IMR-90 (cell line): ENCODE data around the gene RAPGEF1. TPM values are rescaled to one million over a fixed set of nuclear protein-coding genes. Genes with fewer than 3 reads are reported as not detected.

Source experiments
- ATAC-seq: fragments of 200-7000 bp; cut with Tn5 transposase; 2 replicates; pipeline ENCODE4 v1.9.1; 2020; ENCODE audit warnings: low read depth, mild to moderate bottlenecking, moderate library complexity
- BruUV-seq: library from RNA; stranded (reverse); fragments of 400-500 nt; replicated peaks from 2 replicates; lab custom pipeline; 2021; lab: Mats Ljungman, UMichigan
- CTCF ChIA-PET: fragments of 300-600 bp; formaldehyde crosslinking; extraction: SDS; loops from one replicate; lab custom pipeline; 2021; ENCODE audit warnings: antibody characterized with exemption; lab: Yijun Ruan, JAX
- POLR2A ChIA-PET: fragments of 300-600 bp; sonication (Branson Sonifier 250); formaldehyde crosslinking; loops from one replicate; lab custom pipeline; 2022; ENCODE audit warnings: antibody characterized with exemption; ENCODE audit not compliant: unreplicated experiment; lab: Charles Lee
- DNase-seq: peaks from one replicate; pipeline ENCODE4 v3.0.0; 2013
- H2AFZ ChIP-seq: replicated peaks from 2 replicates; pipeline ENCODE3; 2013; ENCODE audit warnings: low read length, mild to moderate bottlenecking; ENCODE audit not compliant: poor library complexity
- H2AK5ac ChIP-seq: 2 replicates; pipeline ENCODE4 v1.6.1; 2013; ENCODE audit warnings: low read depth, low read length, inconsistent platforms
- H2AK9ac ChIP-seq: replicated peaks from 2 replicates; pipeline ENCODE3; 2013; ENCODE audit warnings: mild to moderate bottlenecking, low read depth, low read length, moderate library complexity; ENCODE audit not compliant: poor library complexity
- H2BK120ac ChIP-seq: 2 replicates; pipeline ENCODE4 v1.6.1; 2013; ENCODE audit warnings: low read depth, low read length, inconsistent platforms
- H2BK15ac ChIP-seq: 3 replicates; pipeline ENCODE4 v1.6.1; 2013; ENCODE audit warnings: low read depth, low read length, inconsistent platforms
- H2BK20ac ChIP-seq: 2 replicates; pipeline ENCODE4 v1.6.1; 2013; ENCODE audit warnings: low read depth, mild to moderate bottlenecking, inconsistent platforms, low read length, moderate library complexity
- H2BK5ac ChIP-seq: 2 replicates; pipeline ENCODE4 v1.6.1; 2013; ENCODE audit warnings: mild to moderate bottlenecking, low read depth, low read length, inconsistent platforms; ENCODE audit not compliant: poor library complexity, severe bottlenecking
- H3K14ac ChIP-seq: replicated peaks from 2 replicates; pipeline ENCODE4 v1.6.1; 2013; ENCODE audit warnings: low read depth, low read length, inconsistent platforms
- H3K18ac ChIP-seq: 2 replicates; pipeline ENCODE4 v1.6.1; 2013; ENCODE audit warnings: low read depth, low read length, control low read depth
- H3K23ac ChIP-seq: 2 replicates; pipeline ENCODE4 v1.6.1; 2013; ENCODE audit warnings: low read depth, low read length, inconsistent platforms
- H3K27ac ChIP-seq: 2 replicates; pipeline ENCODE4 v1.5.1; 2013; ENCODE audit warnings: mild to moderate bottlenecking, control low read depth, low read length; ENCODE audit not compliant: insufficient read depth
- H3K27me3 ChIP-seq: 2 replicates; pipeline ENCODE4 v1.6.1; 2013; ENCODE audit warnings: low read length; ENCODE audit not compliant: control insufficient read depth, insufficient read depth
- H3K36me3 ChIP-seq: 2 replicates; pipeline ENCODE4 v1.6.1; 2013; ENCODE audit warnings: low read length, mixed read lengths; ENCODE audit not compliant: control insufficient read depth, insufficient read depth
- H3K4ac ChIP-seq: 2 replicates; pipeline ENCODE4 v1.6.1; 2013; ENCODE audit warnings: low read depth, low read length, inconsistent platforms
- H3K4me1 ChIP-seq: 2 replicates; pipeline ENCODE4 v1.6.1; 2013; ENCODE audit warnings: low read length, mixed read lengths; ENCODE audit not compliant: control insufficient read depth, insufficient read depth
- H3K4me2 ChIP-seq: 2 replicates; pipeline ENCODE4 v1.6.1; 2013; ENCODE audit warnings: low read depth, mild to moderate bottlenecking, control low read depth, low read length, moderate library complexity
- H3K4me3 ChIP-seq: 2 replicates; pipeline ENCODE4 v1.5.1; 2013; ENCODE audit warnings: low read depth, mild to moderate bottlenecking, control low read depth, low read length, moderate library complexity; ENCODE audit not compliant: insufficient read depth
- H3K56ac ChIP-seq: 2 replicates; pipeline ENCODE4 v1.6.1; 2013; ENCODE audit warnings: low read length, inconsistent platforms; ENCODE audit not compliant: insufficient read depth; ENCODE audit errors: extremely low read depth
- H3K79me1 ChIP-seq, 2 experiments: 2 replicates each; pipeline ENCODE4 v1.6.1; 2013; ENCODE audit warnings: low read length in 2 of 2, inconsistent platforms in 1 of 2, low read depth in 1 of 2
- H3K9ac ChIP-seq: 2 replicates; pipeline ENCODE4 v1.6.1; 2013; ENCODE audit warnings: low read depth, low read length, control low read depth
- H3K9me1 ChIP-seq: 2 replicates; pipeline ENCODE4 v1.6.1; 2013; ENCODE audit warnings: low read length, inconsistent platforms; ENCODE audit not compliant: insufficient read depth
- H3K9me3 ChIP-seq: 2 replicates; pipeline ENCODE4 v1.6.1; 2013; ENCODE audit warnings: low read length; ENCODE audit not compliant: control insufficient read depth, insufficient read depth
- H4K20me1 ChIP-seq: 2 replicates; pipeline ENCODE4 v1.6.1; 2013; ENCODE audit warnings: low read length, inconsistent platforms; ENCODE audit not compliant: insufficient read depth
- H4K5ac ChIP-seq: 2 replicates; pipeline ENCODE4 v1.6.1; 2013; ENCODE audit warnings: mild to moderate bottlenecking, low read depth, low read length, control low read depth
- H4K8ac ChIP-seq, 2 experiments: 2 replicates each; pipeline ENCODE4 v1.6.1; 2013; ENCODE audit warnings: low read depth in 2 of 2, low read length in 2 of 2, control low read depth in 1 of 2, inconsistent platforms in 1 of 2
- H4K91ac ChIP-seq: 2 replicates; pipeline ENCODE4 v1.6.1; 2013; ENCODE audit warnings: low read depth, low read length, inconsistent platforms; ENCODE audit not compliant: insufficient read depth
- NFE2L2 ChIP-seq: fragments of 150-350 bp; IDR thresholded peaks from 2 replicates; pipeline ENCODE4 v1.6.1; 2016; ENCODE audit warnings: low read depth, mild to moderate bottlenecking, low read length
- WGBS, 2 experiments: methylation state at CpG; one replicate each; pipeline versions ENCODE4 v1.1.5 to v1.1.7; 2013; ENCODE audit warnings: missing lambda C conversion rate in 2 of 2; ENCODE audit not compliant: insufficient read length in 1 of 2; ENCODE audit errors: extremely low coverage in 2 of 2; 5-methylcytosine and 5-hydroxymethylcytosine counted together
- dilution Hi-C: fragments of 300-500 bp; cut with HindIII; formaldehyde crosslinking; loops from one replicate; pipeline ENCODE4 v1.14.3; 2018; ENCODE audit warnings: low sequenced_read_pairs; ENCODE audit not compliant: unreplicated experiment
- in situ Hi-C: fragments of 300-500 bp; cut with MboI; formaldehyde crosslinking; loops from 3 replicates; pipeline ENCODE4 v1.14.3; 2019; ENCODE audit warnings: low sequenced_read_pairs, inconsistent platforms, mixed read lengths
- intact Hi-C: fragments of 100-400 bp; cut with micrococcal nuclease; formaldehyde crosslinking; loops from 2 replicates; pipeline ENCODE4 v1.10.0; 2022
- polyA plus RNA-seq, 3 experiments: library from polyadenylated mRNA; depleted of rRNA; stranded (reverse); fragments of >200 nt; gene quantifications; 2 replicates each; pipeline ENCODE4 v1.2.3, GENCODE V29; 2012; ENCODE audit warnings: low replicate concordance in 1 of 3
- total RNA-seq: library from RNA; depleted of rRNA; stranded (reverse); fragments of >200 nt; gene quantifications from 2 replicates; pipeline ENCODE4 v1.2.3, GENCODE V29; 2012

RAPGEF1 gene
- total and polyA plus RNA-seq, 2 of the 4 experiments (the other 2 are of a cell fraction) = 13.1 to 22.3 TPM

GRCh38 chr9:131566158-131566557, 173.7 kb downstream of the RAPGEF1 start:
- H4K5ac ChIP-seq = no peak overlapping the region
- no peaks in the 10 kb centered on the region for H3K4me1 ChIP-seq
- no peak overlapping the region for H2AFZ ChIP-seq
- DNase-seq (no peak), ATAC-seq (no peak)
- WGBS, 2 experiments = no CpG with 5 or more reads among the region's 3 CpGs
- no peak overlapping the region for H3K27ac ChIP-seq
- in situ Hi-C loops (no loop called here), dilution Hi-C loops (no loop called here), intact Hi-C loops (no loop called here)
- BruUV-seq = no TSS peak
- H2BK120ac ChIP-seq = no peak overlapping the region
- H4K91ac ChIP-seq = no peak overlapping the region
- H3K23ac ChIP-seq = no peak overlapping the region
- H3K4ac ChIP-seq = no peak overlapping the region
- no peak overlapping the region for H2BK15ac ChIP-seq
- H2AK9ac ChIP-seq = no peak overlapping the region
- no peaks in the 10 kb centered on the region for H3K79me1 ChIP-seq
- H3K14ac ChIP-seq = no peak overlapping the region
- peaks cover 3% of the 10 kb centered on the region for H3K9me3 ChIP-seq
- no peak overlapping the region for H3K4me2 ChIP-seq
- no peak overlapping the region for H4K8ac ChIP-seq
- no peak overlapping the region for H2BK20ac ChIP-seq
- H3K27me3 ChIP-seq = no peaks in the 10 kb centered on the region
- no peak overlapping the region for H3K4me3 ChIP-seq
- ChIA-PET CTCF (interaction anchor here (0.6 kb wide), 1 partner anchor 85 kb away, joined by 3 read pairs; no protein-coding TSS in a partner anchor), POLR2A (no interaction called here)
- no peak overlapping the region for H3K9ac ChIP-seq
- no peak for TF ChIP-seq NFE2L2
- no peak overlapping the region for H3K56ac ChIP-seq
- 0 out of 2 replicates have a peak, but pooled peaks cover 2% of the 10 kb centered on the region for H3K36me3 ChIP-seq
- H2AK5ac ChIP-seq = no peak overlapping the region
- H2BK5ac ChIP-seq = no peak overlapping the region
- no peaks in the 10 kb centered on the region for H3K9me1 ChIP-seq
- no peak overlapping the region for H3K18ac ChIP-seq
- no peaks in the 10 kb centered on the region for H4K20me1 ChIP-seq
